ENCODE data around the gene FAM89A. TPM values are rescaled to one million over a fixed set of nuclear protein-coding genes. Genes with fewer than 3 reads are reported as not detected.

The FAM89A gene
- total RNA-seq, 4 donors from 2014 or later, result 63.1 to 106 (median 94.1) TPM

GRCh38 chr1:231075020-231075419, 35.0 kb upstream of the FAM89A start:
- intact Hi-C loops (cut with DNase I; ENCODE audit: low total_unique reads), result no loop called here
- no peak for DNase-seq (ENCODE audit: low spot score in 2 of 2)
- WGBS, 2 donors, result 77 to 81% methylated on average over 6 of the region's 6 CpGs
- TF ChIP-seq, protein P1, sequence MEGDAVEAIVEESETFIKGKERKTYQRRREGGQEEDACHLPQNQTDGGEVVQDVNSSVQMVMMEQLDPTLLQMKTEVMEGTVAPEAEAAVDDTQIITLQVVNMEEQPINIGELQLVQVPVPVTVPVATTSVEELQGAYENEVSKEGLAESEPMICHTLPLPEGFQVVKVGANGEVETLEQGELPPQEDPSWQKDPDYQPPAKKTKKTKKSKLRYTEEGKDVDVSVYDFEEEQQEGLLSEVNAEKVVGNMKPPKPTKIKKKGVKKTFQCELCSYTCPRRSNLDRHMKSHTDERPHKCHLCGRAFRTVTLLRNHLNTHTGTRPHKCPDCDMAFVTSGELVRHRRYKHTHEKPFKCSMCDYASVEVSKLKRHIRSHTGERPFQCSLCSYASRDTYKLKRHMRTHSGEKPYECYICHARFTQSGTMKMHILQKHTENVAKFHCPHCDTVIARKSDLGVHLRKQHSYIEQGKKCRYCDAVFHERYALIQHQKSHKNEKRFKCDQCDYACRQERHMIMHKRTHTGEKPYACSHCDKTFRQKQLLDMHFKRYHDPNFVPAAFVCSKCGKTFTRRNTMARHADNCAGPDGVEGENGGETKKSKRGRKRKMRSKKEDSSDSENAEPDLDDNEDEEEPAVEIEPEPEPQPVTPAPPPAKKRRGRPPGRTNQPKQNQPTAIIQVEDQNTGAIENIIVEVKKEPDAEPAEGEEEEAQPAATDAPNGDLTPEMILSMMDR (IDR thresholded peaks at IDR 0.05), result no peak
- no peak for TF ChIP-seq POLR2A (IDR thresholded peaks at IDR 0.05)
- H3K4me3 ChIP-seq (ENCODE audit: low read depth, poor library complexity, severe bottlenecking), result no peak overlapping the region

GRCh38 chr1:231074046-231074445, 34.0 kb upstream of the FAM89A start:
- intact Hi-C loops (cut with DNase I; ENCODE audit: low total_unique reads), result no loop called here
- no peak overlapping the region for H3K4me3 ChIP-seq (ENCODE audit: low read depth, poor library complexity, severe bottlenecking)
- TF ChIP-seq, protein P1 (IDR thresholded peaks at IDR 0.05), result no peak
- TF ChIP-seq POLR2A (IDR thresholded peaks at IDR 0.05), result no peak
- DNase-seq (ENCODE audit: low spot score in 2 of 2), result no peak
- WGBS, 2 donors, result 76 to 87% methylated on average over 2 of the region's 2 CpGs

DNA sequence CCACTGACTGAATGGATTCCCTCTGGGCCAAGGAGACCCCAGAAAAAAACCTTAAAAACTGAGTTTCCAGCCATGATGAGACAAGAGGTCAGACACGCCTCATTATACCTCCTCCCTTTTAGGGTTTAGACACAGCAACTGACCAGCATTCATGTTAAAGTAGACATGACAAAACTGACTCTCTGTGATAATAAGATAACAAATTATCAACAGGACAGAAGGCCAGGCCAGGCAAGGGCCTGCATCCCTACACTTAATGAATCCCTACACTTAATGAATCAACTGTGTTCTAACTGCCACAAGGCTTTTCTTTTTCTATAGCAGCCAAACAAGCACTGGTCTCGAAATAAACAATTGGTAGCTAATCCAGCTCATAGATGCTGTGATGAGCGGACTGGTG, 33.3 kb upstream of the FAM89A start:
- WGBS, 2 donors, result 92 to 97% methylated on average over 3 of the region's 3 CpGs
- TF ChIP-seq, protein P1 (IDR thresholded peaks at IDR 0.05), result no peak
- no peak for TF ChIP-seq POLR2A (IDR thresholded peaks at IDR 0.05)
- intact Hi-C loops (cut with DNase I; ENCODE audit: low total_unique reads), result no loop called here
- H3K4me3 ChIP-seq (ENCODE audit: low read depth, poor library complexity, severe bottlenecking), result no peak overlapping the region
- no peak for DNase-seq (ENCODE audit: low spot score in 2 of 2)

DNA sequence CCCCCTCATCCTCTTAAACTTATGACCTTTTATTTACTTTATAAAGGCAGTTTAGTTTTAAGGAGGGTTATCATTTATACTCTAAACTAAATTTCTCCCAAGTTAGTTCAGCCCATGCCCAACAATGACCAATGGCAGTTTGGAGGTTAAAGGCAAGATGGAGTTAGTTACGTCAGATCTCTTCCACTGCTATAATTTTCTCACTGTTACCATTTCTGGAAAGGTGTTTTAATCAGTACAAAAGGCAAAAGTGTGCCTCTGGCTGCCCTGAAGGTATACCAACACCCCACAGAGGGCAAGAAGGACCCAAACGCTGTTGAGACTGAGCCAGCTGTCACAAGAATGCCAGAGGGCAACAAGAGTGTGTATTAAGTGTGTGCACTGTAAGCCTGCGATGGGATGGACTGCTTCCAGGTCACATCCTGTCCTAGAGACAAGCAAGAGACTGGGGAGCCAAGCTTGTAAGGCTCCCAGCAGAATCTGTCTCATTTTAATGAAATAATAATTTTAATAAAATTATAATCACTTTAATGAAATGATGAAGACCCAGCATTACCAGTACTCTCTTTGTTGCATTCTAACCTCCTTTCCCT, 32.5 kb upstream of the FAM89A start:
- intact Hi-C loops (cut with DNase I; ENCODE audit: low total_unique reads), result no loop called here
- 44 to 50% methylated on average over 3 of the region's 3 CpGs for WGBS, 2 donors
- H3K4me3 ChIP-seq (ENCODE audit: low read depth, poor library complexity, severe bottlenecking), result no peak overlapping the region
- no peak for DNase-seq (ENCODE audit: low spot score in 2 of 2)
- TF ChIP-seq, protein P1 (IDR thresholded peaks at IDR 0.05), result no peak
- no peak for TF ChIP-seq POLR2A (IDR thresholded peaks at IDR 0.05)

- WGBS, 2 donors, result 84 to 90% methylated on average over 6 of the region's 6 CpGs
- H3K4me3 ChIP-seq (ENCODE audit: low read depth, poor library complexity, severe bottlenecking), result no peak overlapping the region
- TF ChIP-seq, protein P1 (IDR thresholded peaks at IDR 0.05), result no peak
- TF ChIP-seq POLR2A (IDR thresholded peaks at IDR 0.05), result no peak
- intact Hi-C loops (cut with DNase I; ENCODE audit: low total_unique reads), result no loop called here
- DNase-seq (ENCODE audit: low spot score in 2 of 2), result no peak
These were observed 32.0 kb upstream of the FAM89A start for GRCh38 chr1:231072041-231072440.

Data from lower leg skin (tissue), 4 donors.